ENCODE results near the gene BROX.

Gene BROX

DNA sequence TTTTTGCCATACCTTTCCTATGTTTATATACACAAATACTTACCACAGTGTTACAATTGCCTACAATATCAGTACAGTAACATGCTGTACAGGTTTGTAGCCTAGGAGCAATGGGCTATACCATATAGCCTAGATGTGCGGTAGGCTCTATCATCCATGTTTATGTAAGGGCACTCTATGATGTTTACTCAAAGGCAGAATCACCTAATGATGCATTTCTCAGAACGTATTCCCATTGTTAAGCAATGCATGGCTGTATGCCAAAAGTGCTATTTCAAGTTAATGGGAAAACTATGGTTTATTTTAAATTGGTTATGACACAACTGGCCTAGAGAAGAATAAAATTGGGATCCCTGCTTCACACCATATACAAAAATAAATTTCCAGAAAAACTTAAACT lies 65.6 kb downstream of the BROX start:
- no peak for DNase-seq

DNA sequence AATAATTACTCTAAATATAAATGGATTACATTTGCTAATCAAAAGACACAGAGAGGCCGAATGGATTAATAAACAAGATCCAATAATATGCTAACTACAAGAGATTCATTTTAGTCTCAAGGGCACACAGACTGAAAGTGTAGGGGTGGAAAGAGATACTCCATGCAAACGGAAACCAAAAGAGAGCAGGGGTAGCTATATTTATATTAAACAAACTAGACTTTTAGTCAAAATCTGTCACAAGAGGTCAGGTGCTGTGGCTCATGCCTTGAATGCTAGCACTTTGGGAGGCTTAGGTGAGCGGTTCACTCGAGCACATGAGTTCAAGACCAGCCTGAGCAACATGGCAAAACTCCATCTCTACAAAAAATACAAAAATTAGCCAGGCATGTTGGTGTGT lies 68.9 kb downstream of the BROX start:
- DNase-seq = no peak

DNA sequence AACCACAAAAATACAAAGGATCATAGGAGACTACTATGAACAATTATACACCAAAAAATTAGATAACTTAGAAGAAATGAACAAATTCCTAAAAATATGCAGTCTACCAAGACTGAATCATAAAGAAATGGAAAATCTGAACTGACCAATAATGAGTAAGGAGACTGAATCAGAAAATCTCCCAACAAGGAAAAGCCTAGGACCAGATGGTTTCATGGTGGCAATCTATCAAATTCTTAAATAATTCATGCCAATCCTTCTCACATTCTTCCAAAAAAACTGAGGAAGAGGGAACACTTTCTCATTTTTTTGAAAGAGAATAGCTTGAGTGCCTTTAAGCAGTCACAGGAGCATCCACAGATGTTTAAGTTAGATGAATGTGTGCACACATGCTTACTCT lies 70.7 kb downstream of the BROX start:
- no peak for DNase-seq

DNA sequence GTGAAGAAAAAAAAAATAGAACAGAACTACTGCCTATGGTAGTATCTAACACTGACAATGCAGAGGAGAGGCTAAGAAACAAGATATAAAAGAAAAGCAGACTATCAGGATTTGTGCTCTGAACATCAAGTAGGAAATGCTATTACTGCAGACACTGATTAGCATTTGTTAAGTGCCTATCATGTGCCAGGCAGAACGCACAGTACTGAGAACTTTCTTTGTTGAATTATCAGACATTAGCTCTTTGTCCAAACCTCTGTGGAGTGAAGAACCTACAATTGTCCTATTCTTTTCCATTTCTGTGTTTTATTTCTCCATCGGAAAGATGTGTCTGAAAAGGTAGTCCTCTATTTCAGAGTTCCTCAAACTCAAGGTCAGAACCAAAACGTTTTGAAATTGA lies 72.0 kb downstream of the BROX start:
- DNase-seq = no peak
